A549 (cell line): ENCODE measurements around the gene NEDD9. TPM values are rescaled to one million over a fixed set of nuclear protein-coding genes. Genes with fewer than 3 reads are reported as not detected.

Source experiments
- ATAC-seq, 2 experiments: fragments of 200-7000 bp in 1 of 2; fragments of >200 bp in 1 of 2; cut with Nextera tagmentation in 1 of 2; cut with Tn5 transposase in 1 of 2; 3 replicates each; pipeline versions ENCODE4 v1.8.0 to v1.9.1; 2018 to 2020; ENCODE audit warnings: mild to moderate bottlenecking in 1 of 2, moderate library complexity in 1 of 2
- CTCF ChIA-PET: fragments of 300-600 bp; sonication (Branson Sonifier 250); formaldehyde crosslinking; extraction: SDS; loops from one replicate; lab custom pipeline; 2021; ENCODE audit warnings: antibody characterized with exemption, inconsistent platforms; lab: Yijun Ruan, JAX
- POLR2A ChIA-PET: fragments of 350-600 bp; formaldehyde crosslinking; extraction: SDS; loops from one replicate; lab custom pipeline; 2021; ENCODE audit warnings: antibody characterized with exemption, inconsistent platforms; lab: Yijun Ruan, JAX
- DNase-seq, 2 experiments: peaks; one replicate each; pipeline versions ENCODE4 v3.0.0 to v3.0.0-alpha.2; 2011 to 2016; ENCODE audit warnings: low read depth in 1 of 2, low spot score in 1 of 2
- FAIRE-seq: peaks from 2 replicates; lab custom pipeline; 2011; peaks lifted over from hg19 to GRCh38; lab: Jason Lieb, UNC
- H3K27ac ChIP-seq, 2 experiments: fragments of >200 bp; sonication (Bioruptor Twin); formaldehyde crosslinking; 3 replicates each; pipeline ENCODE4 v1.5.1; 2016 to 2017
- H3K4me1 ChIP-seq: fragments of >200 bp; sonication (Bioruptor Twin); formaldehyde crosslinking; 3 replicates; pipeline ENCODE4 v1.6.1; 2016
- H3K4me2 ChIP-seq: fragments of >200 bp; sonication (Bioruptor Twin); formaldehyde crosslinking; 3 replicates; pipeline ENCODE4 v1.6.1; 2016
- H3K4me3 ChIP-seq: fragments of >200 bp; sonication (Bioruptor Twin); formaldehyde crosslinking; 3 replicates; pipeline ENCODE4 v1.5.1; 2016
- H3K9me3 ChIP-seq: fragments of >200 bp; sonication (Bioruptor Twin); formaldehyde crosslinking; 3 replicates; pipeline ENCODE4 v1.6.1; 2016
- ATOH8 ChIP-seq: fragments of 250-450 bp; sonication (Bioruptor Pico); IDR thresholded peaks from 2 replicates; pipeline ENCODE4 v1.5.0; 2020; ENCODE audit warnings: low read depth, mild to moderate bottlenecking, moderate library complexity
- BHLHE40 ChIP-seq: IDR thresholded peaks from 2 replicates; pipeline ENCODE4 v1.6.1; 2012; ENCODE audit warnings: low read depth, low read length, inconsistent platforms
- CBX2 ChIP-seq: fragments of 200-600 bp; sonication (generic); IDR thresholded peaks from 2 replicates; pipeline ENCODE4 v1.6.1; 2016; ENCODE audit warnings: low read depth, mild to moderate bottlenecking, borderline replicate concordance
- E2F6 ChIP-seq: IDR thresholded peaks from 2 replicates; pipeline ENCODE4 v1.6.1; 2012; ENCODE audit warnings: low read depth, borderline replicate concordance
- ELK1 ChIP-seq: fragments of 150-350 bp; IDR thresholded peaks from 2 replicates; pipeline ENCODE4 v1.6.1; 2014; ENCODE audit warnings: low read depth, mild to moderate bottlenecking, low read length
- FOSL2 ChIP-seq, 2 experiments: fragments of 450-650 bp in 1 of 2; fragments of >200 bp in 1 of 2; sonication (Bioruptor Twin) in 1 of 2; formaldehyde crosslinking; IDR thresholded peaks; 2 replicates each; pipeline versions ENCODE4 v1.5.0 to v1.6.1; 2016 to 2020; ENCODE audit warnings: mild to moderate bottlenecking in 1 of 2, moderate library complexity in 1 of 2
- GATA3 ChIP-seq: IDR thresholded peaks from 2 replicates; pipeline ENCODE4 v1.6.1; 2012; ENCODE audit warnings: borderline replicate concordance
- HEYL ChIP-seq: fragments of 250-450 bp; sonication (Bioruptor Pico); IDR thresholded peaks from 2 replicates; pipeline ENCODE4 v1.8.0; 2021; ENCODE audit warnings: mild to moderate bottlenecking, moderate library complexity
- HOXA7 ChIP-seq: fragments of 250-450 bp; sonication (Bioruptor Pico); IDR thresholded peaks from 2 replicates; pipeline ENCODE4 v1.5.0; 2020; ENCODE audit warnings: mild to moderate bottlenecking, moderate library complexity
- HOXB13 ChIP-seq: fragments of 250-450 bp; sonication (Bioruptor Pico); IDR thresholded peaks from 2 replicates; pipeline ENCODE4 v1.5.0; 2020; ENCODE audit warnings: low read depth, mild to moderate bottlenecking, moderate library complexity
- HOXB5 ChIP-seq: fragments of 250-450 bp; sonication (Bioruptor Pico); IDR thresholded peaks from 2 replicates; pipeline ENCODE4 v1.5.0; 2020; ENCODE audit warnings: mild to moderate bottlenecking, moderate library complexity
- JUN ChIP-seq, 2 experiments: fragments of >200 bp; sonication (Bioruptor Twin); formaldehyde crosslinking; IDR thresholded peaks; 2 replicates in 1 of 2; 3 replicates in 1 of 2; pipeline ENCODE4 v1.6.1; 2016 to 2017
- MAZ ChIP-seq: fragments of 150-350 bp; IDR thresholded peaks from 2 replicates; pipeline ENCODE4 v1.6.1; 2014; ENCODE audit warnings: antibody characterized with exemption, low read depth, low read length, borderline replicate concordance
- NR3C1 ChIP-seq: fragments of >200 bp; sonication (Bioruptor Twin); formaldehyde crosslinking; IDR thresholded peaks from 3 replicates; pipeline ENCODE4 v1.6.1; 2017
- POLR2AphosphoS2 ChIP-seq: conservative IDR thresholded peaks from 2 replicates; pipeline ENCODE4 v1.6.1; 2012; ENCODE audit warnings: low read length, improper control_type of control experiment, inconsistent platforms
- RCOR1 ChIP-seq: fragments of 150-350 bp; IDR thresholded peaks from 2 replicates; pipeline ENCODE4 v1.6.1; 2014; ENCODE audit warnings: antibody characterized with exemption, low read length, low read depth
- ZFP36 ChIP-seq: fragments of 450-650 bp; IDR thresholded peaks from 2 replicates; pipeline ENCODE4 v1.6.1; 2014; ENCODE audit warnings: borderline replicate concordance; ENCODE audit not compliant: partially characterized antibody
- ZSCAN20 ChIP-seq: fragments of 250-450 bp; sonication (Bioruptor Pico); IDR thresholded peaks from 2 replicates; pipeline ENCODE4 v1.8.0; 2022; ENCODE audit warnings: mild to moderate bottlenecking, moderate library complexity
- WGBS: methylation state at CpG from one replicate; pipeline ENCODE4 v1.1.6; 2017; ENCODE audit errors: missing lambda C conversion rate; 5-methylcytosine and 5-hydroxymethylcytosine counted together
- polyA plus RNA-seq, 4 experiments: library from polyadenylated mRNA; depleted of rRNA in 3 of 4; stranded (reverse); fragments of >200 nt; fragmentation: RNase III in 1 of 4; extraction: RNeasy Plus Mini Kit Qiagen cat#74134 plus additional on column Dnase treatment in 1 of 4; gene quantifications; 2 replicates in 3 of 4; 3 replicates in 1 of 4; pipeline ENCODE4 v1.2.3, GENCODE V29; 2011 to 2017

Gene NEDD9
- polyA plus RNA-seq, 2 of the 4 experiments (the other 2 are of a cell fraction), result 46.7 to 79.6 TPM

GRCh38 chr6:11222385-11223277 is 9.8 kb downstream of the NEDD9 start:
- ChIA-PET POLR2A (interaction anchor here (0.9 to 1.0 kb wide), 2 partner anchors 10 kb away, joined by 3 read pairs; partner anchors contain the start of gene NEDD9), CTCF (interaction anchor here (3.9 kb wide), 1 partner anchor 274 kb away, joined by 16 read pairs; no protein-coding TSS in a partner anchor)
- 60% methylated on average over 5 of the region's 5 CpGs for WGBS
- peak overlapping the region; percentile 16; the same call in 1 of the 3 replicates for H3K4me3 ChIP-seq
- no peak for FAIRE-seq
- H3K4me1 ChIP-seq, result peaks cover 100% of the 10 kb centered on the region
- TF ChIP-seq E2F6 (no peak), FOSL2 (IDR thresholded peaks at IDR 0.05) (no peak), FOSL2 (CRISPR knock-in tag; IDR thresholded peaks at IDR 0.05) (no peak), JUN (IDR thresholded peaks at IDR 0.05) (0 out of 5 replicates have a peak, but pooled peaks of 1 of the 2 experiments have one; percentile 25), POLR2AphosphoS2 (peak; percentile 52; the same call in 1 of the 2 replicates)
- peak in 1 of 2 experiments; percentile 9 for DNase-seq
- H3K9me3 ChIP-seq, result no peaks in the 10 kb centered on the region
- H3K4me2 ChIP-seq, result peak overlapping the region; percentile 92
- no peak for ATAC-seq
- H3K27ac ChIP-seq, result peak overlapping the region; percentile 93 to 94

- Histone ChIP-seq H3K4me3 (peak overlapping the region; percentile 16; the same call in 1 of the 3 replicates), H3K9me3 (no peaks in the 10 kb centered on the region), H3K4me1 (peaks cover 100% of the 10 kb centered on the region), H3K27ac (peak overlapping the region; percentile 93 to 94), H3K4me2 (peak overlapping the region; percentile 92)
- FAIRE-seq (no peak), DNase-seq (peak in 1 of 2 experiments; percentile 20), ATAC-seq (no peak)
- ChIA-PET CTCF (interaction anchor here (3.9 kb wide), 1 partner anchor 275 kb away, joined by 16 read pairs; no protein-coding TSS in a partner anchor), POLR2A (interaction anchor here (1.0 kb wide), 1 partner anchor 9 kb away, joined by 3 read pairs; no protein-coding TSS in a partner anchor)
- 50% methylated on average over 3 of the region's 3 CpGs for WGBS
- peak; percentile 55; the same call in 1 of the 2 replicates for TF ChIP-seq POLR2AphosphoS2
- TF ChIP-seq CBX2, result no peak
These were observed 10.7 kb downstream of the NEDD9 start for GRCh38 chr6:11221623-11222384.

GRCh38 chr6:11219400-11219834 is 13.1 kb downstream of the NEDD9 start:
- TF ChIP-seq HOXA7 (CRISPR knock-in tag) (no peak), NR3C1 (no peak), GATA3 (no peak), RCOR1 (no peak), HEYL (CRISPR knock-in tag) (peak; percentile 25; the same call in 1 of the 2 replicates), POLR2AphosphoS2 (peak; percentile 13; the same call in 1 of the 2 replicates), MAZ (no peak), HOXB5 (CRISPR knock-in tag) (peak; percentile 68), ELK1 (no peak), ATOH8 (CRISPR knock-in tag) (no peak), ZFP36 (no peak), HOXB13 (peak; percentile 46), CBX2 (no peak), BHLHE40 (no peak), ZSCAN20 (no peak)
- FAIRE-seq, result no peak
- H3K4me2 ChIP-seq, result peak overlapping the region; percentile 92
- peak overlapping the region; percentile 22; the same call in 1 of the 3 replicates for H3K4me3 ChIP-seq
- H3K4me1 ChIP-seq, result peaks cover 100% of the 10 kb centered on the region
- 35% methylated on average over 4 of the region's 4 CpGs for WGBS
- H3K27ac ChIP-seq, result peak overlapping the region; percentile 93 to 94
- peak; percentile 2 to 18; a peak in 4 of 6 replicates for ATAC-seq
- peak in 1 of 2 experiments; percentile 63 for DNase-seq
- ChIA-PET POLR2A (interaction anchor here (0.6 to 1.0 kb wide), 2 partner anchors 12 to 31 kb away, joined by 3 to 5 read pairs; no protein-coding TSS in a partner anchor), CTCF (interaction anchor here (1.5 kb wide), 1 partner anchor 277 kb away, joined by 5 read pairs; no protein-coding TSS in a partner anchor)
- H3K9me3 ChIP-seq, result no peaks in the 10 kb centered on the region
